Spleen (tissue), 7 donors: ENCODE measurements around the gene XPO4.

ENCODE experiments used
- CTCF ChIP-seq, 11 experiments: fragments of 200-600 bp in 7 of 11; fragments of 450-650 bp in 4 of 11; sonication (generic) in 4 of 11; IDR thresholded peaks in 8 of 11; conservative IDR thresholded peaks in 3 of 11; 1 replicate in 7 of 11; 2 replicates in 4 of 11; pipeline versions ENCODE4 v1.4.0 to v1.8.0; 2016 to 2021; ENCODE audit warnings: antibody characterized with exemption in 11 of 11, inconsistent platforms in 4 of 11, mild to moderate bottlenecking in 1 of 11
- POLR2A ChIP-seq, 3 donors: fragments of 450-650 bp; IDR thresholded peaks; one replicate each; pipeline ENCODE4 v1.5.1; 2017; ENCODE audit warnings: antibody characterized with exemption in 3 of 3, mild to moderate bottlenecking in 1 of 3
- POLR2AphosphoS5 ChIP-seq, 3 donors: sonication (generic); formaldehyde crosslinking; IDR thresholded peaks; one replicate each; pipeline ENCODE4 v1.5.1; 2017; ENCODE audit warnings: antibody characterized with exemption in 3 of 3
- donor health status: DM: no; HTN: no; CAD: no; lungs with moderate emphysema.
- donor health status: DM: no; HTN: no; CAD: no.
- donor health status: DM: no; HTN: no; CAD: no.

GRCh38 chr13:20727856-20728255 is 174.7 kb downstream of the XPO4 start:
- TF ChIP-seq POLR2AphosphoS5 (IDR thresholded peaks at IDR 0.05): no peak
- no peak for TF ChIP-seq CTCF (IDR thresholded peaks at IDR 0.05 in 8 of 11, conservative IDR thresholded peaks at IDR 0.05 in 3 of 11)
- TF ChIP-seq POLR2A (IDR thresholded peaks at IDR 0.05): no peak
